GM12801 (cell line): ENCODE measurements around the gene CDC73.

Source experiments
- TF ChIP-seq, protein P1 (sequence below): IDR thresholded peaks from one replicate; pipeline ENCODE4 v1.5.1; 2011; ENCODE audit warnings: control low read depth; ENCODE audit not compliant: insufficient read length; ENCODE audit errors: extremely low read depth

The CDC73 gene

DNA sequence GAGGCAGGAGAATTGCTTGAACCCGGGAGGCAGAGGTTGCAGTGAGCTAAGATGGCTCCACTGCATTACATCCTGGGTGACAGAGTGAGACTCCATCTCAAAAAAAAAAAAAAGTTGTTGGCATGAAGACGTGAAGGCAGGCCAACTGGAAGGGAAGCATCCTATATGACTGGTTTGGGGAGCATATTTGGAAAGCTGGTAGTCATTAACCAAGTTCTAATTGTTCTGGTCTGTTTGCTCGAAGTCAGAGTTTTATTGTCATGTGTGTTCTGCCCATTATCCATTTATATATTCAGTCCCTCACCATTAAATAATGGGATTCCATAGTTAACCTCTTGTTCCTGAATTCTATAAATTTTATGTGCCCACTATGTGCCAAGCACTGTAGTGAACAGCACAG, 13.4 kb upstream of the CDC73 start:
- TF ChIP-seq, protein P1, sequence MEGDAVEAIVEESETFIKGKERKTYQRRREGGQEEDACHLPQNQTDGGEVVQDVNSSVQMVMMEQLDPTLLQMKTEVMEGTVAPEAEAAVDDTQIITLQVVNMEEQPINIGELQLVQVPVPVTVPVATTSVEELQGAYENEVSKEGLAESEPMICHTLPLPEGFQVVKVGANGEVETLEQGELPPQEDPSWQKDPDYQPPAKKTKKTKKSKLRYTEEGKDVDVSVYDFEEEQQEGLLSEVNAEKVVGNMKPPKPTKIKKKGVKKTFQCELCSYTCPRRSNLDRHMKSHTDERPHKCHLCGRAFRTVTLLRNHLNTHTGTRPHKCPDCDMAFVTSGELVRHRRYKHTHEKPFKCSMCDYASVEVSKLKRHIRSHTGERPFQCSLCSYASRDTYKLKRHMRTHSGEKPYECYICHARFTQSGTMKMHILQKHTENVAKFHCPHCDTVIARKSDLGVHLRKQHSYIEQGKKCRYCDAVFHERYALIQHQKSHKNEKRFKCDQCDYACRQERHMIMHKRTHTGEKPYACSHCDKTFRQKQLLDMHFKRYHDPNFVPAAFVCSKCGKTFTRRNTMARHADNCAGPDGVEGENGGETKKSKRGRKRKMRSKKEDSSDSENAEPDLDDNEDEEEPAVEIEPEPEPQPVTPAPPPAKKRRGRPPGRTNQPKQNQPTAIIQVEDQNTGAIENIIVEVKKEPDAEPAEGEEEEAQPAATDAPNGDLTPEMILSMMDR: no peak

DNA sequence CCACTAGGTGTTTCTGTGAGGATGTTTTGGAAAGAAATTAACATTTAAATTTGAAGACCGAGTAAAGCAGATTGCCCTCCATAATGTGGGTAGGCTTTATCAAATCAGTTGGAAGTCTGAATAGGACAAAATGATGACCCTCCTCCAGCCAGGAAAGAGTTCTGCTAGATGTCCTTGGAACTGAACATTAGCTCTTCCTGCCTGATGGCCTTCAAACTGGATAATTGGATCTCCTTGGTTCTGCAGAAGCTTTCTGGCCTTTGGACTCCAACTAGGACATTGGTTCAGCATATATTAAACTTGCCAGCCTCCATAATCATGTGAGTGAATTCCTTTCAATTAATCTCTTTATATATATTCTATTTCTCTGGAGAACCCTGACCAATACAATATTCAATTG, 12.2 kb upstream of the CDC73 start:
- TF ChIP-seq, protein P1: no peak

DNA sequence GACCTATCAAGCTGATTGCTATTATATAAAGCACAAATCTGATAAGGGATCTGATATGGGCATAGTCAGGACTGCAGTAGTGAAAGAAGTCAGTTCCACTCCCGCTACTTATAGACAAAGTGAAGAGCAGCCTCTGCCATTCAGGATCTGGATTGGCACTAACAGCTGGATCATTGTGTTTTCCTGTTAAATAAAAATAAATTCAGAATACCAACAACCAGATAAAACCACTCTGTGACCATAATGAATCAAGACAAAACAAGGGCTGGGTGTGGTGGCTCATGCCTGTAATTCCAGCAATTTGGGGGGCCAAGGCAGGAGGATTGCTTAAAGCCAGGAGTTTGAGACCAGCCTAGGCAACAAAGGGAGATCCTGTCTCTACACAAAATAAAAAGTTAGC, 11.6 kb upstream of the CDC73 start:
- TF ChIP-seq, protein P1: no peak

DNA sequence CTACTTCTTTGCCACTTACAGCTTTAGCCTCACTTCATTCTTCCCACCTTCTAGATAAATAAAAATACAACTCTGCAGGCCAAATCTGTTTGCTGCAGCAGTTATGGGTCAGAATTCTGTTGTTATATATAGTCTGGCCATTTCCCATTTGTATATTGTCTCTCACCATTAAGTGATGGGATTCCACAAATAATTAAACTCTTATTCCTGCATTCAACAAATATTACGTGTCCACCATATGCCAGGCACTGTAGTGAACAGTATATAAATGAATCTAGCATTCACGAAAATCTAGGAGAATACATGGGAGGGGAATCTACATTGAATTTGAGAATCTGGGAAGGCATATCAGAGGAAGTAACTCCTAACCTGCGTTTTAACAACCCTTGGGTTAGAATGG, 11.0 kb upstream of the CDC73 start:
- TF ChIP-seq, protein P1: no peak

DNA sequence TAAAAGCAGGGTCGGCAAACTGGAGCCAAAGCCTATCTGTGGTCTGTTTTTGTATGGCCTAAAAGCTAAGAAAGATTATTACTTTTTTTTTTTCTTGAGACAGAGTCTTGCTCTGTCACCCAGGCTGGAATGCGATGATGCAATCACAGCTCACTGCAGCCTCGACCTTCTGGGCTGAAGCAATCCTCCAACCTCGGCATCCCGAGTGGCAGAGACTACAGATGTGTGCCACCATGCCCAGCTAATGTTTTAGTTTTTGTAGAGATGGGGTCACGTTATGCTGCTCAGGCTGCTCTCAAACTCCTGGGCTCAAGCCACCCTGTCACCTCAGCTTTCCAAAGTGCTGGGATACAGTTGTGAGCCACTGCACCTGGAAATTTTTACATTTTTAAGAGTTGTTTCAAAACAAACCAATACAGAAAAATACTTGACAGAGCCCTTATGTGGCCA, 10.2 kb upstream of the CDC73 start:
- TF ChIP-seq, protein P1: no peak

DNA sequence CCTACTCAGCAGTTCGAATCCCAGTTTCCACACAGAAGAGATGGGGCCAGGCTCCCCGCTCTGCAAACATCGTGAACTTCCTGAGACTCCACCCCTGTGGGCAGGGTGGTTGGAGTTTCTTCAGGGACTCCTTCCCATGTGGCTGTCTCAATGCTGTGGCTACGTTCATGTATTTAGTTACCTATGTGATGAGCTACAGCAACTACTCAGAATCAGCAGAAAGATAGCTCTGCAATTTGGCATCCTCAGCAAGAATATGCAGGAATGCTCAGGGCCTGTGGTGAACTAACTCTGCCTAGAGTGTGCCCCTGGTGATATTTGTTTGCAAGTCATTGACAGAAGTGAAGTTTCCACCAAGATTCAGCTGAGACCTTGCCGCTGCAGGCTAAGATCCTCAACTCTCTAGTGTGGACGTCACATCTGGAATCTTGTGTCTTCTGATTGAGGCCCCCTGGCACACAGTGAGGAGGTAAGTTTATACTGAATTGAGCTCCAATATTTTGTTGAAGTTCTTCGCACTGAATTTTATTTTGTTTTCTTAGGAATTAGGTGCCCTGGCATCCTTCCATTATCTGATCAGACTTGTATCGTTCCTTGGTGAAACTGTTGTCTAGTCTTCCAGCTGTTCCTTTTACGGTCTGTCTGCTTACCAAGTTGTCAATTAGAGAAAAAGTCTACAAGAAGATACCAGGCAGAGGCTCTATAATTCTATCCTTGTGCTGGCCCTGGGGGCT, 8.4 kb upstream of the CDC73 start:
- TF ChIP-seq, protein P1: no peak

DNA sequence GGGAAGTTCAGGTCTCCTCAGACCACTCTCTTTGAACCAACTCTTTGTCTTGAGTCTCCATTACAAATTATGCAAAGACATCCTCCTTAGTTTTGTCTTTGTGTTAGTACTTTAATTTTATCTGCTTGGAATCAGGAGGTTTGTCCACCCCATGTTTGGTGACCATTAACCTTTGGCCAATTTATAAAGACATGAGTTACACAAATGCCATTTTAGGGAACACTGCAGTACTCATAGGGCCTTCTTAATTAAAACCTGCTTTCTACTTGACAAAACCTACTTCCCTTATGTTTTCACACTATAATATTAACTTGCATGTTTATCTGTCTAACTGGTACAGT, 7.9 kb upstream of the CDC73 start:
- TF ChIP-seq, protein P1: no peak
